SK-N-MC (cell line): Measurements from ENCODE around the gene OR5T3.
"Not testable (repeated sequence)": the region's sequence is repeated elsewhere in the genome, so short reads cannot be mapped to it uniquely, and the experiment has no call there.

ENCODE experiments used
- EZH2 ChIP-seq: fragments of 200-600 bp; sonication (generic); IDR thresholded peaks from one replicate; pipeline ENCODE4 v1.6.1; 2017; ENCODE audit warnings: antibody characterized with exemption
- FOXP2 ChIP-seq: optimal IDR thresholded peaks from 2 replicates; pipeline ENCODE3; 2011; ENCODE audit warnings: mild to moderate bottlenecking, moderate library complexity; ENCODE audit not compliant: insufficient read depth; ENCODE audit errors: extremely low read length, control extremely low read depth
- POLR2AphosphoS5 ChIP-seq: IDR thresholded peaks from 2 replicates; pipeline ENCODE4 v1.6.1; 2012; ENCODE audit warnings: mild to moderate bottlenecking, low read depth, low read length, borderline replicate concordance

DNA sequence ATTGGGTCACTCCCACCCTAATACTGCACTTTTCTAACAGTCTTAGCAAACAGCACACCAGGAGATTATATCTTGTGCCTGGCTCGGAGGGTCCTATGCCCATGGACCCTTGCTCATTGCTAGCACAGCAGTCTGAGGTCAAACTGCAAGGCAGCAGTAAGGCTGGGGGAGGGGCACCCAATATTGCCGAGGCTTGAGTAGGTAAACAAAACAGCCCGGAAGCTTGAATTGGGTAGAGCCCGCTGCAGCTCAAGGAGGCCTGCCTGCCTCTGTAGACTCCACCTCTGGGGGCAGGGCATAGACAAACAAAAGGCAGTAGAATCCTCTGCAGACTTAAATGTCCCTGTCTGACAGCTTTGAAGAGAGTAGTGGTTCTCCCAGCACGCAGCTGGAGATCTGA is 32.3 kb upstream of the OR5T3 start:
- TF ChIP-seq POLR2AphosphoS5, EZH2, FOXP2: not testable (repeated sequence)
